Keratinocyte (primary cell): Measurements from ENCODE around the gene BAZ1A.

Experiments
- EZH2 ChIP-seq: IDR thresholded peaks from one replicate; pipeline ENCODE4 v1.6.1; 2012; ENCODE audit warnings: inconsistent platforms, mild to moderate bottlenecking, low read length, moderate library complexity
- TF ChIP-seq, protein P1 (sequence below), 3 experiments: IDR thresholded peaks in 1 of 3; conservative IDR thresholded peaks in 1 of 3; optimal IDR thresholded peaks in 1 of 3; 2 replicates in 2 of 3; 3 replicates in 1 of 3; pipeline versions ENCODE3 to v1.5.1; 2011; ENCODE audit warnings: low read length in 3 of 3, mild to moderate bottlenecking in 3 of 3, moderate library complexity in 2 of 3, control low read depth in 1 of 3, inconsistent platforms in 1 of 3; ENCODE audit not compliant: insufficient read depth in 2 of 3; ENCODE audit errors: extremely low read depth in 1 of 3

DNA sequence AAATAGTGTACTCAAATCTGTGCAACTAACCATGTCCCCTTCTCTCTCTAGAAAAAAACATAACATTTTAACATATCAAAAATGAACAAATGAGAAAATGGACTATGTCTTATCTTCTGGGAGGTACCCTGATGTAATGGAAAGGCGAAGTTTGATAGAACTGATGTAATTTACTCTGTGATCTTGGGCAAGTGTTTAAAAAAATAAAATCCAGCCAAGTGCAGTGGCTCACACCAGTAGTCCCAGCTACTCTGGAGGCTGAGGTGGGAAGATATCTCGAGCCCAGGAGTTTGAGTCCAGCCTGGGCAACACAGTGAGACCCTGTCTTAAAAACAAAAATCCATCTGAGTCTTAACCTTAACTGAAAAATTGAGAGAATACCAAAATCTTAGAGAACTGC, 124.9 kb downstream of the BAZ1A start:
- TF ChIP-seq, protein P1, sequence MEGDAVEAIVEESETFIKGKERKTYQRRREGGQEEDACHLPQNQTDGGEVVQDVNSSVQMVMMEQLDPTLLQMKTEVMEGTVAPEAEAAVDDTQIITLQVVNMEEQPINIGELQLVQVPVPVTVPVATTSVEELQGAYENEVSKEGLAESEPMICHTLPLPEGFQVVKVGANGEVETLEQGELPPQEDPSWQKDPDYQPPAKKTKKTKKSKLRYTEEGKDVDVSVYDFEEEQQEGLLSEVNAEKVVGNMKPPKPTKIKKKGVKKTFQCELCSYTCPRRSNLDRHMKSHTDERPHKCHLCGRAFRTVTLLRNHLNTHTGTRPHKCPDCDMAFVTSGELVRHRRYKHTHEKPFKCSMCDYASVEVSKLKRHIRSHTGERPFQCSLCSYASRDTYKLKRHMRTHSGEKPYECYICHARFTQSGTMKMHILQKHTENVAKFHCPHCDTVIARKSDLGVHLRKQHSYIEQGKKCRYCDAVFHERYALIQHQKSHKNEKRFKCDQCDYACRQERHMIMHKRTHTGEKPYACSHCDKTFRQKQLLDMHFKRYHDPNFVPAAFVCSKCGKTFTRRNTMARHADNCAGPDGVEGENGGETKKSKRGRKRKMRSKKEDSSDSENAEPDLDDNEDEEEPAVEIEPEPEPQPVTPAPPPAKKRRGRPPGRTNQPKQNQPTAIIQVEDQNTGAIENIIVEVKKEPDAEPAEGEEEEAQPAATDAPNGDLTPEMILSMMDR (optimal IDR thresholded peaks at IDR 0.05 in 1 of 3, IDR thresholded peaks at IDR 0.05 in 1 of 3, conservative IDR thresholded peaks at IDR 0.05 in 1 of 3; ENCODE audit: extremely low read depth in 1 of 3, insufficient read depth in 2 of 3, low read length in 3 of 3), result no peak
- TF ChIP-seq EZH2, result no peak
